ENCODE results near the gene ANKS1B. TPM values are rescaled to one million over a fixed set of nuclear protein-coding genes. Genes with fewer than 3 reads are reported as not detected.

The ANKS1B gene
- total RNA-seq, 4 donors from 2014 or later = 34.5 to 81.9 (median 71.1) TPM

GRCh38 chr12:99766408-99766807 lies 218.3 kb downstream of the ANKS1B start:
- H3K27me3 ChIP-seq = no peaks in the 10 kb centered on the region
- no peak for TF ChIP-seq CTCF (IDR thresholded peaks at IDR 0.05)
- TF ChIP-seq POLR2A (IDR thresholded peaks at IDR 0.05) = no peak
- no peaks in the 10 kb centered on the region for H3K4me1 ChIP-seq
- no peak overlapping the region for H3K4me3 ChIP-seq (replicated peaks in 1 of 3)
- no peaks in the 10 kb centered on the region for H3K9me3 ChIP-seq
- intact Hi-C loops (cut with DNase I) = loop anchor here (10.0 kb wide), 1 partner anchor 722 kb away; no protein-coding TSS in a partner anchor
- H3K36me3 ChIP-seq = no peaks in the 10 kb centered on the region
- no peak for DNase-seq
- no peak overlapping the region for H3K27ac ChIP-seq
- WGBS, 2 donors = 89 to 94% methylated on average over 1 of the region's 1 CpG

DNA sequence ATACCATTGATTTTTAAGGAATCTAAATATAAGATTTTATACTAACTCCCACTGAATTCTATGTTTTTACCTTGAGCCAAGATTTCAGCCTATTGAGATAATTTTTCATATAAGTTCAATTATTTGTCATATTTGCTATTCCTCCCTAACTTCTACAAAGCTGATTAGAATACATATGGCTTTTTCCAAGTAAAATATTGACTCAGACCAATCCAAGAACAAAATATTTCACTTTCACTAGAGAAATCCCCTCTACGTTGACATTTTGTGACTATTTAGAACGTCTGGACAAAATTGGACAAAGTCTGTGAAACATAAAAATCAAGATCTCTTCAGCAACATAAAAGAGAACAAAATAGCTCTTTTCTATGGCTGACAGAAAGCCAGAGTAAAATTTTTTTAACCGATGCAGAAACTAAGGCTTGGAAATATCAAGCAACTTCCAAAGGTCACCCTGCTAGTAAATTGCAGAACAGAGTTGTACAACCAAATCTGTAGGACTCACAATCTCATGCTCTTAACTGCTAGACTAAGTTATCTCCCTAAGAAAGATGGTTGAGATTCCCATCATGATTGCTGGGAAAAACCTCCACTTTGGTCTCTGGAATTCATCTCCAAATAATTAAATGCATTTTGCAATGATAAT lies 219.1 kb downstream of the ANKS1B start:
- Histone ChIP-seq H3K9me3 (no peaks in the 10 kb centered on the region), H3K4me3 (replicated peaks in 1 of 3) (no peak overlapping the region), H3K27ac (no peak overlapping the region), H3K27me3 (no peaks in the 10 kb centered on the region), H3K36me3 (no peaks in the 10 kb centered on the region), H3K4me1 (no peaks in the 10 kb centered on the region)
- intact Hi-C loops (cut with DNase I) = loop anchor here (10.0 kb wide), 1 partner anchor 721 kb away; no protein-coding TSS in a partner anchor
- 79 to 90% methylated on average over 3 of the region's 3 CpGs for whole genome bisulfite sequencing, 2 donors
- TF ChIP-seq CTCF (IDR thresholded peaks at IDR 0.05) (no peak), POLR2A (IDR thresholded peaks at IDR 0.05) (no peak)
- DNase-seq = no peak

DNA sequence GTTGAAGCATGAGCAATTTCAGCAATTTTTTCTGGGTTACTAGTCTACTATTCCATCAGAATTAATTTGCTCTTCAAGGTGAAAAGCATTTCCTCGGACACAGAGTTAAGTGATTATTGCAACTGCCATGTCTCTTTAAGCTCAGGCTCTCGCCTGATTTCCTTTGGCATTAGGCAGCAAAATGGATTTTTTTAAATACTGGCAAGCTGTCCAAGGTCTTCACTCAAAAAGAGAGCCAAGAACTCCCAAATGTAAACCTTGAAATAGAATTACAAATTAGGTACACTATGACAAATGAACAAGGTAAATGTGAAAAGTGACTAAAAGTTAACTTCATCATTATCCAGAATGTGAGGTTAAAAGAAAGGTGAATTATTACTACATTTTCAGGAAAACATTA lies 225.3 kb downstream of the ANKS1B start:
- no peak overlapping the region for H3K27ac ChIP-seq
- DNase-seq = no peak
- H3K9me3 ChIP-seq = no peaks in the 10 kb centered on the region
- intact Hi-C loops (cut with DNase I) = no loop called here
- H3K36me3 ChIP-seq = no peaks in the 10 kb centered on the region
- 78 to 86% methylated on average over 2 of the region's 2 CpGs for WGBS, 2 donors
- H3K4me1 ChIP-seq = no peaks in the 10 kb centered on the region
- TF ChIP-seq CTCF (IDR thresholded peaks at IDR 0.05) = no peak
- TF ChIP-seq POLR2A (IDR thresholded peaks at IDR 0.05) = no peak
- no peaks in the 10 kb centered on the region for H3K27me3 ChIP-seq
- no peak overlapping the region for H3K4me3 ChIP-seq (replicated peaks in 1 of 3)

GRCh38 chr12:99758997-99759396 lies 225.7 kb downstream of the ANKS1B start:
- WGBS, 2 donors = 91 to 93% methylated on average over 3 of the region's 3 CpGs
- TF ChIP-seq CTCF (IDR thresholded peaks at IDR 0.05) (no peak), POLR2A (IDR thresholded peaks at IDR 0.05) (no peak)
- Histone ChIP-seq H3K4me3 (replicated peaks in 1 of 3) (no peak overlapping the region), H3K27ac (no peak overlapping the region), H3K9me3 (no peaks in the 10 kb centered on the region), H3K4me1 (no peaks in the 10 kb centered on the region), H3K27me3 (no peaks in the 10 kb centered on the region), H3K36me3 (no peaks in the 10 kb centered on the region)
- no peak for DNase-seq
- intact Hi-C loops (cut with DNase I) = no loop called here

DNA sequence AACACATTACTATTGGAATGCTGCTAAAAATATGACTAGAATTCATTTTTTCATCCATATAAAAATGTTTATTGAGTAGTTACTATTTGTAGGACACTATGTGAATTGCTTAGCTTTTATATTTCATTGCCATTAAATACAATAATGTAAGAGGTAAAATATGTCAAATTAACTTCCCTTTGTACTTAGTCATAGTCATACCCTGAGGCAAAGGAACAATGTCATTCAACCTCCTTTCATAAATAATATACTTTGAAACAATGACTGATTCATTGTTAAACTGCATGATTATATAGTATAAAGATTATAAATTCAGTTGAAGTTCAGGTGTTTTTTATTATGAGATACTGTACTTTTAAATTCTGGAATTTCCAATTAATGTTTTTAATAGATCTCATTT lies 232.0 kb downstream of the ANKS1B start:
- Histone ChIP-seq H3K4me1 (no peaks in the 10 kb centered on the region), H3K27me3 (no peaks in the 10 kb centered on the region), H3K9me3 (no peaks in the 10 kb centered on the region), H3K4me3 (replicated peaks in 1 of 3) (no peak overlapping the region), H3K27ac (no peak overlapping the region), H3K36me3 (no peaks in the 10 kb centered on the region)
- intact Hi-C loops (cut with DNase I) = no loop called here
- TF ChIP-seq POLR2A (IDR thresholded peaks at IDR 0.05) (no peak), CTCF (IDR thresholded peaks at IDR 0.05) (no peak)
- no peak for DNase-seq

All from thyroid gland (tissue), 4 donors.